Stimulated activated CD4-positive, alpha-beta T cell treated with anti-CD3 and anti-CD28 coated beads, Interleukin-12 subunit alpha, Interleukin-12 subunit beta, amount 100 ng/mL, for 4 hours (primary cell): ENCODE results near the gene RAD51C.
"Not testable (repeated sequence)": the region's sequence is repeated elsewhere in the genome, so short reads cannot be mapped to it uniquely, and the experiment has no call there.

Source experiments
- DNase-seq: peaks from one replicate; pipeline ENCODE4 v3.0.0-alpha.2; 2020

Gene RAD51C

DNA sequence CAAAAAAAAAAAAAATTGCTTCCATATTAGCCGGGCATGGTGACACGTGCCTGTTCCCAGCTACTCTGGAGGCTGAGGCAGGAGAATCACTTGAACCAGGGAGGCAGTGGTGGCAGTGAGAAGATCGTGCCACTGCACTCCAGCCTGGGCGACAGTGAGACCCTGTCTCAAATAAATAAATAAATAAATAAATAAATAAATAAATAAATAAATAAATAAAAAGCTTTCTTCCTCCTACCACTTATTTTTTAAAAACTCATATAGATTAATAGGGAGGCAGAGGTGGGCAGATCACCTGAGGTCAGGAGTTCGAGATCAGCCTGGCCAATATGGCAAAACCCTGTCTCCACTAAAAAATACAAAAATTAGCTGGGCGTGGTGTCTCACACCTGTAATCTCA is 7.9 kb upstream of the RAD51C start:
- not testable (repeated sequence) for DNase-seq

DNA sequence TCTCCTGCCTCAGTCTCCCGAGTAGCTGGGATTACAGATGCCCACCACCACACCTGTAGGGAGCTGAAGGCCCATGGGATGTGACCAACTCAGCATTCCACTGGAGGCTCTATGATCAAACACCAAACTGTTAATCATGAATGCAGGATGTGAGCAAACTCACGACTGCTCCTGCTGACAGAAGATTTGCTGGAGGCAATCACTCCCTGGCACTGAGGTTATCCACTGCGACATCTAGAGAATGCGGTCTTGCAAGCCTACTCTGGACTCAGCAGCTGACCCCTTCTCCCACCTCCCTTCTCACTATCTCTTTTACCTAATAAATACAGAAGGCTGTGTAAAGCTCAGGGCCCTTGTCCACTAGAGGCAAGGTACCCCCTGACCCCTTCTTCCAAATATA is 5.4 kb upstream of the RAD51C start:
- DNase-seq = no peak

DNA sequence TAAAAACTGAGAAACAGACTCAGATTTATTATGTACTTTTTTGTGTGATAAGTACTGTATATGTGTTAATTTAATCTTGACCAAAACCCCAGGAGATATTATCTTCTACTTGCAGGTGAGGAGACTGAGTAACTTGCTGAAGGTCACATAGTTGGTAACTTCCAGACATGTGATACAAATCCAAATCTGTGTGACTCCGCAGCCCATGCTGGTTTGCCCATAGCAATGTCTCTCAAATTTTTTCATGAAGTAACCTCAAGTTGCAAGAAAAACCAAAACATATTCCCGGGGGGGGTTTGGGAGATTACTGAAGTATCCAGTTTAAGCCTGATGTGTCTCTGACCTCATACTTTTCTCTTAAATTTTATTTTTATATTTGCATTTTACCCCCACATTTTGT is 3.9 kb upstream of the RAD51C start:
- DNase-seq = no peak

DNA sequence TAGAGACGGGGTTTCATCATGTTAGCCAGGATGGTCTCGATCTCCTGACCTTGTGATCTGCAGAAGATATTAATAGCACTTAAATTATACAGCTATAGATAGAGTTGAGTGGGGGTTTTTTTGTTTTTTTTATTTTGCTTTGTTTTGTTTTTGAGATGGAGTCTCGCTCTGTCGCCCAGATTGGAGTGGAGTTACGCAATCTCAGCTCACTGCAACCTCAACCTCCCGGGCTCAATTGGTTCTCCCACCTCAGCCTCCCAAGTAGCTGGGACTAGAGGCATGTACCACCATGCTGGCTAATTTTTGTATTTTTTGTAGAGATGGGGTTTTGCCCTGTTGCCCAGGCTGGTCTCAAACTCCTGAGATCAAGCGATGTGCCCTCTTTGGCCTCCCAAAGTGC is 2.4 kb upstream of the RAD51C start:
- DNase-seq = not testable (repeated sequence)

DNA sequence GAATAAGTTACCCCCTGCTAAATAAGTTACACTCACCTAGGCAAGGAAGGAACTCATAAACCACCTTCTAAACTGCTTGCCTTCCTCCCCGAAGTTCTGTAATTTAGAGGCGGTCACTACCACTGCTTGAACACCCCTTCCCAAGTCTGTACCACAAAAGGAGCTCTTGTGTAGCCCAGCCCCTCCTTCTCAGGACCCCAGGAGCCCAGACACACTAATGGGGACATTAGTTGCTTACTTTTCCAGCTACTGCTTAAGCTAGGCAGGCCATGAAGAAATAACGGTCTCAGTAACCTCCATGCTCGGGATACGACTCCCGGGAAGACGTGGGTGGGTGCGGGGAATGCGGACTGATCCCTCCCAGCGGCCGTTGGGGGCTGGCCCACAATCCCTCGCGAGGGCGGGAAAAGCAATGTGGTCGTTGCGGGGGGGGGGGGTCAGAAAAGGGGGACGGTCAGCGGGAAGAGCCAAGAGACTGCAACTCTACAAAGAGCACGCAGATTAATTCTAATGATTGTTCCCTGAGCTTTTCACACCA is 632 bp upstream of the RAD51C start, which contains the start of gene TEX14:
Gene TEX14, minus strand, starts transcription at position 345 of the 538 bp plus-strand sequence. CDS start 40,044 bp downstream, outside the sequence.
- no peak for DNase-seq

DNA sequence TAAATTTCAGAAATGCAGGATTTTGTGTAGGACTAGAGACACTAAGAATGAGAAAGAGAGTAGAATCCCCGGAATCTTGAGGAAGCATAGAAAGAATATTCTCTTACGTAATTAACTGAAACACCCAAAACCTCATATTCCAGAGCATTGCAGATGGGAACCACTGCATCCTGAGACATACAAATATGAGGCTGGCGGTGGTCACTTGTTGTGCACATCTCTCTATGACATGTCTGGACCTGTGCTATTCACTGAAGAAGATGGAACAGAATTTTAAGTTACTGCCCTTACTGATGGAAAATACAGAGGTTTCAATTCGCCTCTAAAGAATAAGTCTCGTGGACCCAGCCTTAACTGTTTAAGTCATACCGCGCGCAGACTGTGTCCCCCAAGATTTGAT is 806 bp downstream of the RAD51C start:
- DNase-seq = no peak

DNA sequence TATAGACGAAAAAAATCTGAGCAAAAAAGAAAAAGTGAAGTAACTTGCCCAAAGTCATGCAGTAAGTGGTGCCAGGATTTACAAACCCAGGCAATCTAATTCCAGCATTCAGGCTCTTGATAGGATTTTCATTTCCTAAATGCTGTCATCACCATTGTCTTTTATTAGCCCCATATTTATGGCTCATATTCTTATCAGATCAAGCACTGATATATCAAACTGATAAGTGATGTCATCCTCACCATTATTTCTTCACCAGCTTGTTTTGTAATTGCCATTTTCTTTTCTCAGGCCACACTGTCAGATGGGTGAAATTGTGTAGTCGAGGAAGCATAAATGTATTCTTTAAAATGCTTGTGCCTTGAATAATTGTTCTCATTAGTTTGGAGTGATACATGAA is 1.3 kb downstream of the RAD51C start:
- DNase-seq = no peak

DNA sequence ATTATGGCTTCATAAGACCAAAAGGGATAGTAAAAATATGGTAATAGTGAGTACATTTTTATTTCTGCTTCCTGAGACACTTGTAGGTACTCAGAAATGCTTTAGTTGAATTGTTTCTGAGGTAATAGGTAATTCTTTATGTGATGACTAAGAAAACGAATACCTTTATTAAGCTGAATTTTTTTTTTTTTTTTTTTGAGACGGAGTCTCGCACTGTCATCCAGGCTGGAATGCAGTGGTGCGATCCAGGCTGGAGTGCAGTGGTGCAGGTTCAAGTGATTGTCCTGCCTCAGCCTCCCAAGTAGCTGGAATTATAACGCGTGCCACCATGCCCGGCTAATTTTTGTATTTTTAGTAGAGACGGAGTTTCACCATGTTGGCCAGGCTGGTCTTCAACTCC is 1.9 kb downstream of the RAD51C start:
- DNase-seq = no peak

DNA sequence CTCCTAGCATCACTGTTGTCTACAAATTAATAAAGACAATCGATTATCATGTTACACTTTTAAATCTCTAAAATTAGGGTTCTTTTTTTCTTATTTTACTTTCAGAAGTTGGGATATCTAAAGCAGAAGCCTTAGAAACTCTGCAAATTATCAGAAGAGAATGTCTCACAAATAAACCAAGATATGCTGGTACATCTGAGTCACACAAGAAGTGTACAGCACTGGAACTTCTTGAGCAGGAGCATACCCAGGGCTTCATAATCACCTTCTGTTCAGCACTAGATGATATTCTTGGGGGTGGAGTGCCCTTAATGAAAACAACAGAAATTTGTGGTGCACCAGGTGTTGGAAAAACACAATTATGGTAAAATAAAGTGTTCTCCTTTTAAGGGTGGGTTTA is 2.4 kb downstream of the RAD51C start:
- DNase-seq = no peak

DNA sequence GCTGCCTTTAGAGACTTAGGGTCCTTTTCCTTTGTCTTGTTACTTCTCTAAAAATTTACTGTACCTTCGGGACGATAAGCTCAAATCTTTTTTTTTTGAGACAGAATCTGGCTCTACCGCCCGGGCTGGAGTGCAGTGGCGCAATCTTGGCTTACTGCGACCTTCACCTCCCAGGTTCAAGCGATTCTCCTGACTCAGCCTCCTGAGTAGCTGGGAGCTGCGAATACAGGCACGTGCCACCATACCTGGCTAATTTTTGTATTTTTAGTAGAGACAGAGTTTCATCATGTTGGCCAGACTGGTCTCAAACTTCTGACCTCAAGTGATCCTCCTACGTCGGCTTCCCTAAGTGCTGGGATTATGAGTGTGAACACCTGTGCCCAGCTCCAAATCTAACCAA is 7.4 kb downstream of the RAD51C start:
- no peak for DNase-seq

DNA sequence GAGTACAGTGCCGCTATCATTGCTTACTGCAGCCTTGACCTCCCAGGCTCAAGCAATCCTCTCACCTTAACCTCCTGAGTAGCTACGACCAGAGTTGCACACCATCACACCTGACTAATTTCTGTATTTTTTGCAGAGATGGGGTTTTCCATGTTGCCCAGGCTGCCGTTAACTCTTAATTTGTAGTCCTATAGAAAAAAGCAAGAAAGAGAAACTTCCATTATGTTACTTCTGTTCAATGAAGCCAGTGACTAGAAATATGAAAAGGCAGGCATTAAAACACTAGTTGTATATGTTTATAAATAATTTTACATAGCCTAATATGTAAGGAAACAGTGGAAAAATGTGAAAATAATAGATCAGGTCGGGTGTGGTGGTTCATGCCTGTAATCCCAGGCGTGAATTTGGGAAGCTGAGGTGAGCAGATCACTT is 9.7 kb downstream of the RAD51C start:
- DNase-seq = no peak

DNA sequence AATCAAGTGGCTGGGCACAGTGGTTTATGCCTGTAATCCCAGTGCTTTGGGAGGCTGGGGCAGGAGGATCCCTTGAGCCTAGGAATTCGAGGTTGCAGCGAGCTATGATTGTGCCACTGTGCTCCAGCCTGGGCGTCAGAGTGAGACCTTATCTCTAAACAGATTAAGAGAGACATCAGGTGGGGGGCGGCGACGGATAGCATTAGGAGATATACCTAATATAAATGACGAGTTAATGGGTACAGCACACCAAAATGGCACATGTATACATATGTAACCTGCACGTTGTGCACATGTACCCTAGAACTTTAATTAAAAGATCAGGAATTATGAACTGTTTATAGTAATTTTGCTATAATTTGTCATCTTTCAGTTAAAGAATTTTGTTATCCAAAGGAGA is 10.3 kb downstream of the RAD51C start:
- DNase-seq = no peak

DNA sequence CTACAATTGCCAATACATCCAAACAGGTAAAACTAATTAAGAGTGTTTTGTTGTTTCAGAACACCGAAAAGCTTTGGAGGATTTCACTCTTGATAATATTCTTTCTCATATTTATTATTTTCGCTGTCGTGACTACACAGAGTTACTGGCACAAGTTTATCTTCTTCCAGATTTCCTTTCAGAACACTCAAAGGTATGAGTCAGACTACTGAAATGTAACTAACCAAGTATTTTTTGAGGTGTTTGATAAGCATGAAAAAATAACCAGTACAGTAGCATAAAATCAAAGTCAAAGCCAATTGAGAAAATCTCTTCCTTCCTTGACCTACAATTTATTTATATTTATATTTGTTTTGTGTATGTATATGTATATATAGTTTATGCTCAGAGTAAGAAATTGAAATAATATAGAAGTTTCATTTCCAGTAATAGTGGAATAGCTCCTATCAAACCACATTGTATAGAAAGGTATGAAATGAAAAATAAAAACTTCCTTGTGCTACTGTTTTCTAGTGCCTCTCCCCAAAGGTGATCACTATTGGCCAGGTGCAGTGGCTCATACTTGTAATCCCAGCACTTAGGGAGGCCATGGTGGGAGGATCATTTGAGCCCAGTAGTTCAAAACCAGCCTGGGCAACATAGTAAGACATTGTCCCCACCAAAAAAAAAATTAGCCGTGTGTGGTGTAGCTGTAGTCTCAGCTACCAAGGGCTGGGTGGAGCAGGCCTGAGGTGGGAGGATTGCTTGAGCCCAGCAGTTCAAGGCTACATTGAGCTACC is 10.9 kb downstream of the RAD51C start:
- no peak for DNase-seq

DNA sequence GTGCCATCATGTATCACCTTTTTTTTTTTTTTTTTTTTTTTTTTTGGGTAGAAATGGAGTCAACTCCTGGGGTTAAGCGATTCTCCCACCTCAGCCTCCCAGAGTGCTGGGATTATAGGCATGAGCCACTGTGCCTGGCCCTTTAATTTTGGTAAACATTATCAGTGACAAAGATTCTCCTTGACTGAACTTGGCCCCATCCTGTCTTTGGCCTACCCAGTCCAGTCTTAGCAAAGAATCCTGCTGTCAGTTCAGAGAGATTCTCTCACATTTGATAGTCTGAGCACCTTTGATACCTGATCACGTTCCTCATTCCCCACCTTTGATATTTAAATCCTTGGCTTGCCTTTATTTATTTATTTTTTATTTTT is 11.5 kb downstream of the RAD51C start:
- DNase-seq = no peak

DNA sequence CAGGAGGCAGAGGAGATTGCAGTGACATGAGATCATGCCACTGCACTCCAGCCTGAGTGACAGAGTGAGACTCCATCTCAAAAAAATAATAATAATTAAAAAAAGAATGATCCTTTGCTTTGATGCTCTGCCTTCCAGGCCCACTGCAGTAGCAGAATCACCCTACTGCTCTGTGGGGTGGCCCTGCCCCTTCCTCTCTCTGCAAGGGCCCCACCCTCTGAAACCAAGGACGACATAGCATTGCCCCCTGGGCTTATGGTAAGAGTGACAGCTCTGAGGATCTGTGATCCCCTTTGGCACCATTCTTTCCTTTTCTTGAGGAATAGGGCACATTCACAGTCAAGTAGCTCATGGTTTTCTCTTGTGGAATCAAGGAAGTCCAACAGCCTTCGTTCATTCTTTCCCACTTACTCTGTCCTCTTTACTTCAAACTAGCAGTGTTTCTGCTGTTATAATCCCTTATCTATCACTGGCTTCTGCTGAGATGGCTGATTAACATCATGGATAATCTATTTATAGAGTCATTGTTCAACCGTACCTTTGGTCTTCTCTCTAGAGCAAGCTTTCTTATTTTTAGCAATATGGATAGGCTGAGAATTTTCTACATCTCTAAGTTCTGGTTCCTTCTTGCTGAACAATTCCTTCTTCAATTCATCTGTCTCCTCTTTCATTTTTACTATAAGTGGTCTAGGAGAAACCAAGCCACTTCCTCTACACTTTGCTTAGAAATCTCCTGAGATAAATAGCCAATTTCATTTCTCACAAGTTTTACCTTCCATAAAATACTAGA is 14.1 kb downstream of the RAD51C start:
- DNase-seq = no peak

DNA sequence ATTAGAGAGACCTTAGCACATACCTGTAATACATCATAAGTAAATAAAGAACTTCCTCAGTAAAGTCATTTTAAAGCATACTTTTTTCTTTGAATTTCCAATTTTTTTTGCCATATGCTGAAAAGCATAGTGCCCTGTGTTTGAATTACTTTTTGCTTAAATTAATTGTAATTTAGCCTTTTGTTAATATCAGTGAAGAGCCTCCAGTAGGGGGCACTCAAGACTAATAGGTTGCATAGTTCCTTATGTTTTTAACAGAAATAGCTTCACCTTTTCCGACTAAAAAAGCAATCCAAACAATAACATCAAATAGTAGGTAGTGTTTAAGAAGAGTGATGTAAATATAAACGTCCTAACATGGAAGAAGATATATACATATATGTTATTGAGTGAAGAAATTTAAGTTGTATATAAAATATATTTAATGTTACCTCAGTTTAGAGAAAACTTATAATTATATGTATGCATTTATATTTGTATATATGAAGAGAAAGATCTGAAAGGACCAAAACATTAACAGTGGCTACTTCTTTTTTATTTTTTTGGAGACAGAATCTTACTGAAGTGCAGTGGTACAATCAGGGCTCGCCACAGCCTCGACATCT is 18.6 kb downstream of the RAD51C start:
- DNase-seq = peak; percentile 22

DNA sequence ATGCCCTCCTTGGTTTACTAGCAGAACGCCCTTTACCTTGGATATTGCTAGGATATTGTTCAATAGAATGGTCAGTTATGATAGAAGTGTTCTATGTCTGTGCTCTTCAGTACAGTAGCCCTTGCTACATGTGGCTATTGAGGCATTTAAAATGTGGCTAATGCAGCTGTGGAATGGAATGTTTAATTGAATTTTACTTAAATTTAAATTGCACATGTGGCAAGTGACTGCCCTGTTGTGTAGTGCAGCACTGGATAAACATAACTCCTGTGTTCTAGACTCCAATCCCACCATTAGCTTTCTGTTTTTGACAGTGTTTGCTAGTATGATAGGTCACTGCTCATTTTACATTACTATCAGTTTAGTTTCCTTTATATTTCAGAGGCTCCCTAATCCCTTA is 29.9 kb downstream of the RAD51C start:
- no peak for DNase-seq

DNA sequence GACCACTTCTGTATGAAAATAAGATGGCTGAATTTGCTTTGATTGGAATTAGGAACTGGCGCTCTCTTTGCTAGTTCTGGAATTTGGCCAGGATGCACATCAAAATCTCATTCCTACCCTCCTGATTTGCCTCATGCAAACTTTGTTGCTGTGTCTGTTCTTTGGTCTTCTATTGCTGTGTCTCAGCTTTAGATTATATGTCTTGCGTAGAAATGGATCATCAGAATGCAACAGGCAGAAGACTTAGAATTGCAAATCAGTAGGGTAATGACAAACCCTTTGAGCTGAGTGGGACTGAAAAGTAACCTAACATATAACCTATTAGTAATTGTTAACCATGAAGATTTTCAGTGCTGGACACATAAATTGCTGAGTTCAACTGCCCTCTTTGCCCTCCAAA is 30.3 kb downstream of the RAD51C start:
- DNase-seq = no peak

DNA sequence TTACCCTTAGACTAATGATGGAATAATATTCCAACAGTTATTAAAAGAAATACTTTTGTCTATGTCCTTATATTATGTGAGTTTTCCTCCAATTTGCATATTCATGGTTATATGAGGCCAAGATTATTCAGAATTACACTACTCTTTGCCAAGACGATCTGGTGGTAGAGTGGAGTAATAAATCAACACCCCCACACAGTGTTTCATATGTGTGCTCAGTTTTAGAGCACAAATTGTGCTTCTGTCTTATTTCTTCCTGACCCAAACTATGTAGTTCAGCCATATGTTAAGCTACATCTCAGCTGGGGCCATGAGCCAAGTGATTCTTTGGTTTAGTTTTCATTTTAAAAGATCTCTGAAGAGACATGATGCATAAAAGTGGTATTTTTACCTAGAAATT is 36.4 kb downstream of the RAD51C start:
- DNase-seq = no peak

DNA sequence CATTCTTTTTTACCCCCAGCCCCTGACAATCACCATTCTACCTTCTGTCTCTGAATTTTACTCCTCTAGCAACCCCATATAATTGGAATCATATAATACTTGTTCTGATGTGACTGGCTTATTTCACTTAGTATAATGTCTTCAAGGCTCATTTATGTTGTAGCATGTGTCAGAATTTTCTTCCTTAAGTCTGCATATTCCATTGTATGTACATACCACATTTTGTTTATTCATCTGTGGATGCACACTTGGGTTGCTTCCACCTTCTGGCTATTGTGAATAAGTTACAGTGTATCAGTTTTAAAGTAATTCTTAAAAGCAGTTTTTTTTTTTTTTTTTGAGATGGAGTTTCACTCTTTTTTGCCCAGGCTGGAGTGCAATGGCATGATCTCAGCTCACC is 38.5 kb downstream of the RAD51C start:
- no peak for DNase-seq

DNA sequence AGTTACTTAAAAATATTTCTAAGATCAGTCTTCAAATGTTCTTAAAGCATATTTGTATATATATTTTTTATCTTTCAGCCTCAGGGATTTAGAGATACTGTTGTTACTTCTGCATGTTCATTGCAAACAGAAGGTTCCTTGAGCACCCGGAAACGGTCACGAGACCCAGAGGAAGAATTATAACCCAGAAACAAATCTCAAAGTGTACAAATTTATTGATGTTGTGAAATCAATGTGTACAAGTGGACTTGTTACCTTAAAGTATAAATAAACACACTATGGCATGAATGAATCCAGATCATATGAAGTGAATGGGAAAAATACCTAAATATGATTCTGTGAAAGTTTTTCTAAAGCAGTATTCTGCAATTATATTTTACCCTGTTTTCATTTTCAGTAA is 41.6 kb downstream of the RAD51C start:
- DNase-seq = no peak

DNA sequence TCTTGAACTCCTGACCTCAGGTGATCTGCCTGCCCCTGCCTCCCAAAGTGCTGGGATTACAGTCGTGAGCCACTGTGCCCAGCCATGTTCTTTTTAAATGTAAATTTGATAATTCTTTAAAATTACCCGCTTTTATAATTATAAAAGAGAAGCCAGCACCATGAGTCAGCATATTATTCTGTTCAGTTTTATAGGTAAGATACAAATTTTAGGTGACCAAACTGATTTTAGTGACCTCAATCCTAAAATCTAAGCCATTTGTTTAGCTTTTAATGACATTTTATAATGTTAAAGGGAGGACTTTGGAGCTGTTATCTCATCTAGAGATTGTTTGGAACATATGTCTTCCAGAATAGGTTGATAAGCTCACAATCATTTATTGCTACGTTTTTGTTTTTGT is 42.4 kb downstream of the RAD51C start:
- DNase-seq = no peak

DNA sequence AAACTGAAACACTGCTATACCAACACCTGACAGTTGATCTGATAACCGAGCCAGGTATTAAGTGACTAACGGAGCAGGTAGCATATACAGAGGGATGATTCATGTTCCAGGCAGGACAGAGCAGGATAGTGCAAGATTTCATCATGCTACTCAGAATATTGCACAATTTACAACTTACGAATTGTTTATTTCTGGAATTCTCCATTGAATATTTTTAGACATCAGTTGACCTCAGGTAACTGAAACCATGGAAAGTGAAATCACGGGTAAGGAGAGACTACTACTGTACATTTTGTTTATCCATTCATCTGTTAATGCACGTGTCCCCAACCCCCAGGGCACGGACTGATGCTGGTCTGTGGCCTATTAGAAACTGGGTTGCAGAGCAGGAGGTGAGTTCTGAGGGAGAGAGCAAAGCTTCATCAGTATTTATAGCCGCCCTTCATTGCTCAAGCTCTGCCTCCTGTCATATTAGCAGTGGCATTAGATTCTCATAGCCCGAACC is 48.8 kb downstream of the RAD51C start:
- DNase-seq = no peak

DNA sequence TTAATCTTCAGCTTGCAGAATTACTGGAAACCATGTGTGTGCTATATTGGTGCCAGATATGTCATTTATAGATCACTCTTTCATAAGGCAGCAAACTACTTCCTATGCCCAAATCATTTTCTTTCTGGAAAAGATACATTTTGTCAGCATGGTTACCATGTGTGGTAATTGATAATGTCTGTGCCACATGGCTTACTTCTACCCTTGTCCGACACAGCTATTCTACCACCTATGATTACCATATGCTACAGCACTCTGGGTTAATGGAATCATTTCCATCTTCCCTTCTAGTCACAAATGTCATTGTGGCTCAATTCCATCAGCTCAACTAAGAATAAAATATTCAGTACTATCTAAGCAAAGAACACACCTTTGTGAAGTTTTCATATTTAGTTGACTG is 55.3 kb downstream of the RAD51C start:
- DNase-seq = no peak
